Mesothelial cell of epicardium (in vitro differentiated cells): ENCODE data around the gene CAMTA1. TPM values are rescaled to one million over a fixed set of nuclear protein-coding genes. Genes with fewer than 3 reads are reported as not detected.

Source experiments
- DNase-seq, 2 experiments: peaks; one replicate each; pipeline ENCODE4 v3.0.0; 2021; ENCODE audit warnings: low spot score in 2 of 2; ENCODE audit not compliant: unreplicated experiment in 2 of 2
- H3K27ac Mint-ChIP-seq: 2 replicates; pipeline ENCODE4 v1.8.0; 2021; ENCODE audit warnings: mixed read lengths
- H3K27me3 Mint-ChIP-seq: 2 replicates; pipeline ENCODE4 v1.8.0; 2021; ENCODE audit warnings: low read depth, mixed read lengths
- H3K36me3 Mint-ChIP-seq: 2 replicates; pipeline ENCODE4 v1.8.0; 2021; ENCODE audit warnings: mixed read lengths
- H3K4me1 Mint-ChIP-seq: 2 replicates; pipeline ENCODE4 v1.8.0; 2021; ENCODE audit warnings: mixed read lengths
- H3K4me3 Mint-ChIP-seq: 2 replicates; pipeline ENCODE4 v1.8.0; 2021; ENCODE audit warnings: mild to moderate bottlenecking, moderate library complexity, mixed read lengths
- H3K9me3 Mint-ChIP-seq: 2 replicates; pipeline ENCODE4 v1.8.0; 2021; ENCODE audit warnings: mixed read lengths
- CTCF ChIP-seq: fragments of 200-600 bp; sonication (generic); IDR thresholded peaks from one replicate; pipeline ENCODE4 v1.5.0; 2021; ENCODE audit warnings: antibody characterized with exemption; ENCODE audit not compliant: unreplicated experiment
- total RNA-seq: library from RNA; stranded (reverse); gene quantifications from 3 replicates; pipeline ENCODE4 v1.2.1, GENCODE V29; 2021

Gene CAMTA1
- total RNA-seq, 1 donor from 2014 or later, result 70.4 TPM

GRCh38 chr1:7233237-7233540 is 447.9 kb downstream of the CAMTA1 start:
- H3K4me3 Mint-ChIP-seq, result no peak overlapping the region
- H3K4me1 Mint-ChIP-seq, result peaks cover 3% of the 10 kb centered on the region
- no peaks in the 10 kb centered on the region for H3K9me3 Mint-ChIP-seq
- TF ChIP-seq CTCF, result no peak
- no peak overlapping the region for H3K27ac Mint-ChIP-seq
- H3K27me3 Mint-ChIP-seq, result peaks cover 23% of the 10 kb centered on the region
- no peaks in the 10 kb centered on the region for H3K36me3 Mint-ChIP-seq
- no peak for DNase-seq

- Mint-ChIP-seq H3K36me3 (no peaks in the 10 kb centered on the region), H3K4me3 (no peak overlapping the region), H3K9me3 (no peaks in the 10 kb centered on the region), H3K27me3 (peaks cover 22% of the 10 kb centered on the region), H3K4me1 (peaks cover 3% of the 10 kb centered on the region), H3K27ac (no peak overlapping the region)
- TF ChIP-seq CTCF, result no peak
- no peak for DNase-seq
Observed at GRCh38 chr1:7233646-7234470, 448.6 kb downstream of the CAMTA1 start.

GRCh38 chr1:7234471-7234755 is 449.2 kb downstream of the CAMTA1 start:
- H3K27ac Mint-ChIP-seq, result no peak overlapping the region
- H3K27me3 Mint-ChIP-seq, result peaks cover 27% of the 10 kb centered on the region
- no peaks in the 10 kb centered on the region for H3K9me3 Mint-ChIP-seq
- H3K36me3 Mint-ChIP-seq, result no peaks in the 10 kb centered on the region
- H3K4me1 Mint-ChIP-seq, result peaks cover 3% of the 10 kb centered on the region
- DNase-seq, result no peak
- no peak overlapping the region for H3K4me3 Mint-ChIP-seq
- no peak for TF ChIP-seq CTCF

GRCh38 chr1:7235871-7236517 is 450.7 kb downstream of the CAMTA1 start:
- Mint-ChIP-seq H3K27me3 (peaks cover 25% of the 10 kb centered on the region), H3K4me3 (no peak overlapping the region), H3K4me1 (peaks cover 3% of the 10 kb centered on the region), H3K9me3 (no peaks in the 10 kb centered on the region), H3K27ac (no peak overlapping the region), H3K36me3 (no peaks in the 10 kb centered on the region)
- no peak for TF ChIP-seq CTCF
- DNase-seq, result peak in 1 of 2 experiments; percentile 33

- peaks cover 28% of the 10 kb centered on the region for H3K27me3 Mint-ChIP-seq
- no peak overlapping the region for H3K27ac Mint-ChIP-seq
- no peak overlapping the region for H3K4me3 Mint-ChIP-seq
- peak in 1 of 2 experiments; percentile 17 for DNase-seq
- TF ChIP-seq CTCF, result no peak
- no peaks in the 10 kb centered on the region for H3K9me3 Mint-ChIP-seq
- no peaks in the 10 kb centered on the region for H3K36me3 Mint-ChIP-seq
- H3K4me1 Mint-ChIP-seq, result peaks cover 3% of the 10 kb centered on the region
Observed at GRCh38 chr1:7236844-7237515, 451.7 kb downstream of the CAMTA1 start.
